ENCODE measurements around the gene DPCD. TPM values are rescaled to one million over a fixed set of nuclear protein-coding genes. Genes with fewer than 3 reads are reported as not detected.

Gene DPCD
- total RNA-seq, 1 donor from 2014 or later, result 7.2 TPM

DNA sequence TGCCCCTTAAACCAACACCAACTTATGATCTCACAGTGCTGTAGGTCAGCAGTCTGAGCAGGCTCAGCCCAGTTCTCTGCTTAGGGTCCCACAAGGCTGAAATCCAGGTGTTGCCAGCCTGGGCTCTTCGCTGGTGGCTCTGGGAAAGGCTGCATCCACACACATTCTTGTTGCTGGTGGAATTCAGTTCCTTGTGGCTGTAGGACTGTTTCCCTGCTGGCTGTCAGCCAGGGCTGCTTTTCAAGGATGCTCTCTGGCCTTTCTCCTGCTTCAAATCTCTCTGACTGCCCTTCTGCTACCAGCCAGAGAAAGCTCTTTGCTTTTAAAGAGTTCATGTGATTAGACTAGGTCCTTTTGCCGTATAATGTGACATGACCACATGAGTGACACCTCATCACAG, 15.3 kb upstream of the DPCD start:
- Histone ChIP-seq H3K27ac (no peak overlapping the region), H3K9me3 (no peaks in the 10 kb centered on the region), H3K4me1 (peaks cover 13% of the 10 kb centered on the region), H3K36me3 (peaks cover 8% of the 10 kb centered on the region), H3K27me3 (peaks cover 23% of the 10 kb centered on the region), H3K4me3 (no peak overlapping the region)
- TF ChIP-seq, protein P1, sequence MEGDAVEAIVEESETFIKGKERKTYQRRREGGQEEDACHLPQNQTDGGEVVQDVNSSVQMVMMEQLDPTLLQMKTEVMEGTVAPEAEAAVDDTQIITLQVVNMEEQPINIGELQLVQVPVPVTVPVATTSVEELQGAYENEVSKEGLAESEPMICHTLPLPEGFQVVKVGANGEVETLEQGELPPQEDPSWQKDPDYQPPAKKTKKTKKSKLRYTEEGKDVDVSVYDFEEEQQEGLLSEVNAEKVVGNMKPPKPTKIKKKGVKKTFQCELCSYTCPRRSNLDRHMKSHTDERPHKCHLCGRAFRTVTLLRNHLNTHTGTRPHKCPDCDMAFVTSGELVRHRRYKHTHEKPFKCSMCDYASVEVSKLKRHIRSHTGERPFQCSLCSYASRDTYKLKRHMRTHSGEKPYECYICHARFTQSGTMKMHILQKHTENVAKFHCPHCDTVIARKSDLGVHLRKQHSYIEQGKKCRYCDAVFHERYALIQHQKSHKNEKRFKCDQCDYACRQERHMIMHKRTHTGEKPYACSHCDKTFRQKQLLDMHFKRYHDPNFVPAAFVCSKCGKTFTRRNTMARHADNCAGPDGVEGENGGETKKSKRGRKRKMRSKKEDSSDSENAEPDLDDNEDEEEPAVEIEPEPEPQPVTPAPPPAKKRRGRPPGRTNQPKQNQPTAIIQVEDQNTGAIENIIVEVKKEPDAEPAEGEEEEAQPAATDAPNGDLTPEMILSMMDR (IDR thresholded peaks at IDR 0.05), result no peak
- intact Hi-C loops (cut with DNase I), result loop anchor here (10.0 kb wide), 1 partner anchor 358 kb away; no protein-coding TSS in a partner anchor
- ATAC-seq, result no peak
- DNase-seq, result no peak

DNA sequence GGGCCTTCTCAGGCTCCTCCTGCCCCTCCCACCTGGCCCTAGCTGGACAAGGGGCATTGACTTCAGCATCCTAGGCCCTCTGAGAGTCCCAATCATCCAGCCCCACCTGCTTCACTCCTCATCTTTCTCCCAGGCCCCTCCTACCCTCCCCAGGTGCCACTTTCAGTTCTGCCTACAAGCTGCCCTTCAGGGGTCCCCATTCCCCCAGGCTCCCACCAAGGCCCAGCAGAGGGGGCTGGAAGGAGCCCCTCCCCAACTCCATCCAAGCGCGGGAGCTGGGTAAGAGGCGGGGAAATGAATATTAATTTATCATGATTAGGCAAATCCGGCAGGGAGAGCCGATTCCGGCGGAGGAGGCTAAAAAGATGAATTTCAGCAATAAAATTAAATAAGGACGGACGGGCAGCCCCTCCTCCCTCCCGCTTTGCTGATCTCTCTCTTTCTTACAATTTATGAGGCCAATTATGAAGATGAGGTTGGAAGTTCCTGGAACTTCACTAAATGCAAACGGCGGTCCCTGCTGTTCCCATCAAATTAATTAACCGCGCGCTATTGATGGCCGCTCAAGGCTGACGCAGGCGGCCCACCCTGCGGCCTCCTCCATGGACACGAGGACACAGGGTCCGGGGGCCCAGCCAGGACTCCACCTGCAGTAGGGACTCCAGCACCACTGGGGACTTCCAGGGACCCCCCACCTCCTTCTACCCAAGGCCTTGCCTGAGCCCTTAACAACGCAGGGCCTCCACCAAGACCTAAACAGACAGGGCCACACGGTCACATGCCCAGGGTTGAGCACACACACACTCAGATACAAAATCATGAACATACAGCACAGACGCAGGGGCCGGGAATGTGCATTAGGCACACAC, 14.0 kb upstream of the DPCD start:
- intact Hi-C loops (cut with DNase I), result loop anchor here (10.0 kb wide), 1 partner anchor 359 kb away; no protein-coding TSS in a partner anchor
- no peaks in the 10 kb centered on the region for H3K9me3 ChIP-seq
- no peak overlapping the region for H3K27ac ChIP-seq
- ATAC-seq (no peak), DNase-seq (peak; percentile 50)
- H3K4me1 ChIP-seq, result peaks cover 13% of the 10 kb centered on the region
- peaks cover 15% of the 10 kb centered on the region for H3K36me3 ChIP-seq
- TF ChIP-seq, protein P1 (IDR thresholded peaks at IDR 0.05), result no peak
- peaks cover 10% of the 10 kb centered on the region for H3K27me3 ChIP-seq
- H3K4me3 ChIP-seq, result no peak overlapping the region

DNA sequence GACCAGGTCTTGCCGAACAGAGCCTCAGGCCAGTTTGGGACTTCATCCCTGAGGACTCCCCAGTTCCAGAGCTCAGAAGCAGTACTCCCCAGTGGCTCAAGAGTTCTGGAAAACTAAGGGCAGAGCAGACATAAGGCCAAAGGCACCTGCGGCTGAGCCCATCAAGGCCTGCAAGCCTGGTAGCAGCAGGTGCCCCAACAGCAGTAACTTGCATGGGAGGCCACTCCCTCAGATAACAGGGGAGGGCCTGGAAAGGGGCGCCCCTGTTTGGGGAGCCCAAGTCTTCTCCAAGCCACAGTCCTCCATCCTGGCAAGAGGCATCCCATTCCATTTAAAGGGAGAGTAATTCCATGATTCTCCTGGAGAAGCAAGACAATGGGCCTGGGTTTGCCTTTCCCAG, 13.0 kb upstream of the DPCD start:
- no peak for DNase-seq
- TF ChIP-seq, protein P1 (IDR thresholded peaks at IDR 0.05), result no peak
- ATAC-seq, result no peak
- Histone ChIP-seq H3K27ac (no peak overlapping the region), H3K27me3 (peaks cover under 1% of the 10 kb centered on the region), H3K9me3 (no peaks in the 10 kb centered on the region), H3K4me1 (peaks cover 5% of the 10 kb centered on the region), H3K4me3 (no peak overlapping the region), H3K36me3 (peaks cover 24% of the 10 kb centered on the region)
- intact Hi-C loops (cut with DNase I), result loop anchor here (10.0 kb wide), 1 partner anchor 360 kb away; no protein-coding TSS in a partner anchor

DNA sequence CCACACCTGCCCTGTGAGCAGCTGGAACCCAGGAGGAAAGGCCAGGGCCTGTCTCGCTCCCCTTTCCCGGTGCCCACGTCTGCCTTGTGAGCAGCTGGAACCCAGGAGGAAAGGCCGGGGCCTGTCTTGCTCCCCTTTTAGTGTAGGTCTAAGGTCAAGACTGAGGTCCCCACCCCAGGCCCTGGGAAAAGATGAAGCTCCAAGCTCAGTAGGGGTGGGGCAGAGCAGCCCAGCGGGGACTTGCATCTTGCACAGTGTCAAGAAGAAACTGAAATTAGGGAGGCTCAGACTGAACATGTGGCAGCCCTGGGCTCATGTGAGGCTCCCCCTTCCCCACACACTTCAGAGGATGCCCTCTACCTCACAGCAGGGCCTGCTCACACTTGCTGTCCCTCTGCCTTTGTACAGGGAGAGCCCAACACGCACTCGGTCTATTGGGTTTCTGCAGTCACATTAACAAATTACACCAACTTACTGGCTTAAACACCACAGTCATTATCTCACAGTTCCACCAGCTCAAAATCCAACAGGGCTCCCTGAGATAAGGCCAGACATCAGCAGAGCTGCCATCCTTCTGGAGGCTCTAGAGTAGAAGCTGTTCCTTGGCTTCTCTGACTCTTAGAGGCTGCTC, 12.4 kb upstream of the DPCD start:
- Histone ChIP-seq H3K27ac (no peak overlapping the region), H3K4me3 (no peak overlapping the region), H3K9me3 (no peaks in the 10 kb centered on the region), H3K36me3 (peaks cover 25% of the 10 kb centered on the region), H3K4me1 (peaks cover 2% of the 10 kb centered on the region), H3K27me3 (no peaks in the 10 kb centered on the region)
- no peak for ATAC-seq
- peak; percentile 50 for DNase-seq
- intact Hi-C loops (cut with DNase I), result loop anchor here (10.0 kb wide), 1 partner anchor 361 kb away; no protein-coding TSS in a partner anchor
- TF ChIP-seq, protein P1 (IDR thresholded peaks at IDR 0.05), result no peak

DNA sequence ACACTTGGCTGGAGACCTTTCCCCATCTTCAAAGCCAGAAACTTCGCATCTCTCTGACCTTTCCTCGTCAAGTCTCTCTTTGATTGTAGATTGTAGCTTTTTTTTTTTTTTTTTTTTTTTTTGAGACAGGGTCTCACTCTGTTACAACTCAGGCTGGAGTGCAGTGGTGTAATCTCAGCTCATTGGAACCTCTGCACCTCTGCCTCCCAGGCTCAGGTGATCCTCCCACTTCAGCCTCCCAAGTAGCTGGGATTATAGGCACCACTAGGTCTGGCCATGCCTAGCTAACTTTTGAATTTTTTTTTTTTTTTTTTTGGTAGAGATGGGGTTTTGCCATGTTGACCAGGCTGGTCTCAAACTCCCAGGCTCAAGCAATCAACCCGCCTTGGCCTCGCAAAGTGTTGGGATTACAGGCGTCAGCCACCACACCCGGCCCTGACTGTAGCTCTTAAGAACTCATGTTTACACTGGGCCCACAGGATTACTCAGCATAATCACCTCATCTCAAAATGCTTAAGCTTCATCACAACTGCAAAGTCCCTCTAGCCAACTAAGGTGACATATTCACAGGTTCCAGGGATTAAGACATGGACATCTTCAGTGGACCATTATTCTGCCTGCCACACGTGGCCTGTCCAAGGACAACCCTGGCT, 11.8 kb upstream of the DPCD start:
- intact Hi-C loops (cut with DNase I), result loop anchor here (10.0 kb wide), 1 partner anchor 362 kb away; no protein-coding TSS in a partner anchor

More for the DNA sequence above, 11.8 kb upstream of the DPCD start:
- ATAC-seq, result no peak
- peaks cover 25% of the 10 kb centered on the region for H3K36me3 ChIP-seq
- H3K27ac ChIP-seq, result no peak overlapping the region
- DNase-seq, result no peak
- H3K4me1 ChIP-seq, result no peaks in the 10 kb centered on the region
- H3K4me3 ChIP-seq, result no peak overlapping the region
- no peaks in the 10 kb centered on the region for H3K9me3 ChIP-seq
- TF ChIP-seq, protein P1 (IDR thresholded peaks at IDR 0.05), result no peak
- H3K27me3 ChIP-seq, result no peaks in the 10 kb centered on the region
